OCI-M2 (cell line): ENCODE data around the gene EXOSC10.
A peak's percentile ranks its signal among the peaks of the same experiment; 100 is the strongest.

ENCODE experiments used
- DNase-seq: peaks from one replicate; lab custom pipeline; 2025; ENCODE audit not compliant: unreplicated experiment; lab: John Stamatoyannopoulos, UW

Gene EXOSC10

GRCh38 chr1:11099310-11100148, at the start of gene EXOSC10:
Gene EXOSC10 (minus strand): TSS chr1:11099869. CDS start chr1:11099831, 38 bp downstream.
- DNase-seq = peak; percentile 64

DNA sequence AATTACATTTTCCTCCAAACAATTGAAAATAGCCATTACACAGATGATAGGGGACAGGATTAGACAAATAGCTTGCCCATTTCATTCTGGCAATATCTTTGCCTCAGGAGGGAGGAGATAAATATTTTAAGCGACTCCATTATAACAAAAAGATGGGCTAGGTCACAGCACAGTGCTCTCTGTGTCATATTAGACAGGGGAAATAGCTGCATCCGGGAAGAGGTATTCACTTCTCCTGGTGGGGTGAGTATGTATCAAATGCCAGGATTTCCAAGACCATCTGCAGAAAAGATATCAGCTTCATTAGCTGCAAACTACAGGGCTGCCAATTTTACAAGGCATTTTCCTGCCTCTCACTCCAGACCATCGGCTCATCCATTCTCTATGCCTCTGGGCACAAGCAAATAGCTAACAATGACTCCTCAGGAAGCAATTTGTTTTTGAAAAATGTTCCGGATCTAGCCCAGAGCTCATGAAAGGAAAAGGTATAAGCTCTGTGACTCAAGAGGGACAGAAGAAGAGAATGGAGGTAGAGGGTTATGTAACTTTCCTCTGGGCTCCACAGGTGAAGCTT, 47.6 kb upstream of the EXOSC10 start:
- DNase-seq = no peak

GRCh38 chr1:11145741-11146140, 46.1 kb upstream of the EXOSC10 start:
- no peak for DNase-seq

GRCh38 chr1:11144570-11145256, 45.0 kb upstream of the EXOSC10 start:
- no peak for DNase-seq

DNA sequence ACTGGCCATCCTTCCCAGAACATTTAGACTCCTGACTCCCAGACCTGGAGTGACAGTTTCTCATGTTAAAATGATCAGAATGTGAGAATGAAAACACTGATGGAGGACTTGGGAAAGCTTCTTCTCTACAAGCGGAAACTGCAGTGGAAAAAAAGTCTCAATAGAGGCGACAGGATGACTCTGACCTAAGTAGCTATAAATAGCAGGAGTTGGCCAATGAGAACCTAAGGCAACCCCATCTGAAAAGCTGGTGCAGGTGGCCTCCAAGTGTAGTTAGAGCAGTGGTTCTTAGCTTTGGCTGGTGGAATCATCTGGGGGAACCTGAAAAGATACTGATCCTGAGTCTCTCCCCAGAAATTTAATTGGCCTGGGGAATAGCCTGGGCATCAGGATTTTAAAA, 44.2 kb upstream of the EXOSC10 start:
- no peak for DNase-seq

- DNase-seq = no peak
Observed at GRCh38 chr1:11143401-11143800, 43.7 kb upstream of the EXOSC10 start.

- no peak for DNase-seq
Observed at GRCh38 chr1:11142618-11143391, 43.1 kb upstream of the EXOSC10 start.

DNA sequence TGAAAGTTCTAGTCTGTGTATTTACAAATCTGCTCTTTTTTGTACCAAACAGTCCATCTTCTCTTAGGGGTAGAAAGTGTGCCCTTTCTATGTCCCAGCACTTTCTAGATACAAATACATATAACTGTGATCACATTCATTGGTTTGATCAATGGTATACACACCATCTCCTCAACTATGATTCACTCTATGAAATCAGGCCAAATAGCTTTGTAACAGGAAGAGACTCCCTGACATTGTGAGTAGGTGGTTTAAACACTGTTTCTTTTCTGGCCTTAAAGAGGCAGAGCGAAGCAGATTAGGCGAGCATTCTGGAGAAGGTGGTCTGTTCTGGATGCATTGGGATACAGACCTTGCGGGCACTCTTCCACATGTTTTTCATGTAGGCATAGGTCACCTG, 39.3 kb upstream of the EXOSC10 start:
- DNase-seq = no peak

- DNase-seq = no peak
Observed at GRCh38 chr1:11138029-11138428, 38.4 kb upstream of the EXOSC10 start.

- DNase-seq = no peak
Observed at GRCh38 chr1:11134898-11135266, 35.2 kb upstream of the EXOSC10 start.

GRCh38 chr1:11134251-11134897, 34.7 kb upstream of the EXOSC10 start:
- no peak for DNase-seq

- no peak for DNase-seq
Observed at GRCh38 chr1:11132563-11133293, 33.1 kb upstream of the EXOSC10 start.

DNA sequence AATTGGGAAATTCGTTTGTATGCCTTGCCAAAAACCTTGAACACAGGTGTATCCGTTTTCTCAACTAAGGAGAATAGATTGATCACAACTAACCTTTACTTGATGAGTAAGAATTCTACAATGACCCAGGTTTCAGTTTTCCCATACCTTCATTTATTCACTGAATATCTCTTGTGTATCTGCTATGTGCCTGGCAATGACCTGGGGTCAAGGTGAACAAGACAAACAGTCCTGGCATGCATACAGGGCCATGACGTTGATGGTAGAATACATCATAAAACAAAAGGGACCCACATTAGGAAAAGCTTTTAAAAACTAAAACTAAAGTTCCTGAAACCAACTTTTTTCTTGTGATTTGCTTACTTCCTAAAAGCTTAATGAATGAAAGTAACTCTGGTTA, 32.1 kb upstream of the EXOSC10 start:
- DNase-seq = no peak

DNA sequence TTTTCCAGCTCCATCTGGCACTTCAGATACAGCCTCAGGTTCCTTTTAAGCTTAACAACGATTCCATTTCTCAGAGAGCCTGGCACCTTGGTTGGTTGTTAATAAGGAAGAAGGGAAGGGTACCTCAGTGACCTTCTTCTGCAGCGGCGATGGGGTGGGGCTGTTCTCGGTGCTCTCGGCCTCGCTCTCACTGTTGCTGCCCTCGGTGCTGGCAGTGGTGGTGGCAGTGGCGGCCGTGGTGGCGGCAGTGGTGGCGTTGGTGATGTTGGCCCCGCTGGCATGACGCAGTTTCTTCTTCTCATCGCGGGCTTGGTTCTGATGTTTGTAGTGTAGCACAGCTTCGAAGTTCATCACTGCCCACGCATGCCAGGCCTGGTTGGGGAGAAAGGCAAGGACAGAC, 30.7 kb upstream of the EXOSC10 start:
- DNase-seq = no peak

GRCh38 chr1:11129649-11130390, 30.2 kb upstream of the EXOSC10 start:
- DNase-seq = no peak

GRCh38 chr1:11126569-11126968, 26.9 kb upstream of the EXOSC10 start:
- no peak for DNase-seq

- no peak for DNase-seq
Observed at GRCh38 chr1:11125931-11126330, 26.3 kb upstream of the EXOSC10 start.

- no peak for DNase-seq
Observed at GRCh38 chr1:11124965-11125364, 25.3 kb upstream of the EXOSC10 start.

DNA sequence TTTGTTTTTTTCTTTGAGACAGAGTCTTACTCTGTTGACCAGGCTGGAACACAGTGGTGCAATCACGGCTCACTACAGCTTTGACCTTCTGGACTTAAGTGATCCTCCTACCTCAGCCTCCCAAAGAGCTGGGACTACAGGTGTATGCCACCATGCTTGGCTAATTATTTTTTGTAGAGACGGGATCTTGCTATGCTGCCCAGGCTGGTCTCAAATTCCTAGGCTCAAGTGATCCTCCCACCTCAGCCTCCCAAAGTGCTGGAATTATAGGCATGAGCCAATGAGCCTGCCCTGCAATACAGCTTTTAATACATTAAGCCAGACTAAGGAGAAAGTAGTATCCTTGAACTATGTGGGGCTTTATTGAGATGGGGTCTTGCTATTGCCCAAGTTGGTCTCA, 16.6 kb upstream of the EXOSC10 start:
- no peak for DNase-seq

GRCh38 chr1:11114966-11115365, 15.3 kb upstream of the EXOSC10 start:
- DNase-seq = no peak
